Ecto neural progenitor cell (in vitro differentiated cells): ENCODE measurements around the gene B4GAT1.

Experiments
- DNase-seq: peaks from one replicate; pipeline ENCODE4 v3.0.0-alpha.2; 2018; ENCODE audit warnings: low spot score

The B4GAT1 gene

DNA sequence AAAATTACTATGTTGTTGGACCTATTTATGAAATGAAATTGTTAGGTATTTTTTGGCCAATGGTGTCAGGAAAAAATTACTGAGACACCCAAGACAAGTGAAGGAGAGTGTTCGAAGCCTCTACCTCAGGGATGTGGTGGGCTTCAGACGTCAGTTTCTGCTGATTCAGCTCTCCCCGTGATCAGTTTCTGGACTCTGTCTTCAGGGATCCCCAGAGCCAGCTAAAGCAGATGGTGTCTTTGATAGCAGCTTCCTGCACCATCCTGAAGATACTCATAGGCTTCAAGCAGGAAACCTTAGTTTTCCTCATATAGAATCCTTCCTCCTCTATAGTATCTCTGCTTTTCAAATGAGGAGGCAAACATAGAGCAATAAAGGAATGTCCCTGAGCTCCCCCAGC is 38.0 kb downstream of the B4GAT1 start:
- DNase-seq: no peak

DNA sequence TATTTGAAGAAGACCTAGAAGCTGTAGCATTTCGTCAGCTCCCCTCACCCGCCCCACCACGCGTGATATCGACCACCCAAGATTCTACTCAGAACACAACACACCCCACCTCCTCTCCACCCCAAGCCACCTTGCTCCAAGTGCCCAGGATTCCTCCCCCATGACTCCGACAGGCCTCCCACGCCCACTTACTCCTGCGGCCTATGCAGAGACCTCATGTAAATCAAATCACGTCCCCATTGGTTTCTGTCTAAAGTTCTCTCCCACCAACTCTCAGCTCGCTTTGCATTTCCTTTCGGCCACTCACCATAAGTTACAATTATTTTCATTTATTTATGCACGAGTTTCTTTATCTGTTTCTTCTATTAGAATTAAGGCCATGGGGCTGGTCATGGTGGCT is 44.8 kb downstream of the B4GAT1 start:
- no peak for DNase-seq

DNA sequence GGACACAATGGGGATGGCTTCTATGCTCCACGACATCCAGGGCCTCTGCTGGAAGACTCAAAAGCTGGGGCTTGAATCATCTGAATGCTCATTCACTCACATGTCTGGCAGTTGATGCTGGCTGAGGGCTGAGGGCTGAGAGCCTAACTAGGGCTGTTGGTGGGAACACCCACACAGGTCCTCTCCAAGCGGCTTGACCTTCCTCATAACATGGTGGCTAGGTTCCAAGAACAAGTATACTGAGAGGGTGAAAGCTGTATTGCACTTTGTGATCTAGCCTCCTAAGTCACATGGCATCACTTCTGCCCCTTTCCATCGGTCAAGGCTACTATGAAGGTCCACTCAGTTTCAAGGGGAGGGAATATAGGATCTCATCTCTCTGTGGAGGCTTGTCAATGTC is 48.2 kb downstream of the B4GAT1 start:
- DNase-seq: no peak

DNA sequence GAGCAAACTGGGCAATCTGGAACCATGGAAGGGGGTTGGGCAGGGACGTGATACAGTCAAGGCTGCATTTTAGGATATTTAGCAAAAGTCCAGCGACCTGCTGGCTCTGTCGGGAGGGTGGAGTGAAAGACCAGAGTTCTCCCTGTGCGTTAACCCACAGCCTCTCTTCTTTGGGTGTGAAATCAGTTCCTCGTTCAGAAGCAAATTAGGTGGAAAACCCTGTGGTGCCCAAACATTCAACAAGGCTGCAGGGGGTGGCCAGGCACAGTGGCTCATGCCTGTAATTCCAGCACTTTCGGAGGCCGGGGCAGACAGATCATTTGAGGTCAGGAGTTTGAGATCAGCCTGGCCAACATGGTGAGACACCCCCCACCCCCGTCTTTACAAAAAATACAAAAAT is 49.8 kb downstream of the B4GAT1 start:
- DNase-seq: no peak
